Activated naive CD4-positive, alpha-beta T cell treated with anti-CD3 and anti-CD28 coated beads, Interleukin-2, amount 50 U/mL, for 24 hours (primary cell): ENCODE data around the gene DPF3.

Experiments
- H3K27ac Mint-ChIP-seq: one replicate; pipeline ENCODE4 v1.8.0; 2021; ENCODE audit warnings: mild to moderate bottlenecking, mixed read lengths
- H3K27me3 Mint-ChIP-seq: one replicate; pipeline ENCODE4 v1.8.0; 2021; ENCODE audit warnings: mixed read lengths
- H3K36me3 Mint-ChIP-seq: one replicate; pipeline ENCODE4 v1.8.0; 2021; ENCODE audit warnings: mixed read lengths
- H3K4me1 Mint-ChIP-seq: one replicate; pipeline ENCODE4 v1.8.0; 2021; ENCODE audit warnings: mixed read lengths
- H3K4me3 Mint-ChIP-seq: one replicate; pipeline ENCODE4 v1.8.0; 2021; ENCODE audit warnings: mild to moderate bottlenecking, mixed read lengths
- H3K9me3 Mint-ChIP-seq: one replicate; pipeline ENCODE4 v1.8.0; 2021; ENCODE audit warnings: mixed read lengths

DPF3 gene

GRCh38 chr14:72680853-72681640 lies 212.9 kb downstream of the DPF3 start:
- Mint-ChIP-seq H3K4me3 (no peak overlapping the region), H3K4me1 (no peaks in the 10 kb centered on the region), H3K9me3 (no peaks in the 10 kb centered on the region), H3K27me3 (peaks cover 1% of the 10 kb centered on the region), H3K27ac (no peak overlapping the region), H3K36me3 (peaks cover 1% of the 10 kb centered on the region)

- H3K27me3 Mint-ChIP-seq = peaks cover 1% of the 10 kb centered on the region
- H3K9me3 Mint-ChIP-seq = no peaks in the 10 kb centered on the region
- no peaks in the 10 kb centered on the region for H3K36me3 Mint-ChIP-seq
- no peaks in the 10 kb centered on the region for H3K4me1 Mint-ChIP-seq
- no peak overlapping the region for H3K4me3 Mint-ChIP-seq
- H3K27ac Mint-ChIP-seq = no peak overlapping the region
Measured at GRCh38 chr14:72679536-72680151, 214.3 kb downstream of the DPF3 start.

DNA sequence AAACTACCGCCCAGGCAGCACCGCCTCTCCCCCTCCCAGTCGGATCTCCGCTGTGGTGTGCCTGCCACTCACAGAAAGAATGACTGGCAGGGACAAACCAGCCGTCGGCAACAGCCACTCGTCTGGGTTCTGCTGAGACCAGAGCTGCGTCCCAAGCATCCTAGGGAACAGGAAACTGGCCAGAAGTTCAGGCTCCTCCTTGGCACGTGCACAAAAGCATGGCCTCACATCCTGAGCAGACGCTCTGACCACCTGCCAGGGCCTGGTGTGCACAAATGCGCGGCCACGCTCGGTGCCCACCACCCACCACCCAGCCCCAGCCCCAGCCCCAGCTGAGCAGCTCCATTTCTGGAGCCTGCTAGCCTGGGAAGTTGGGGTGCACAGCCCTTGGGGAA lies 214.8 kb downstream of the DPF3 start:
- no peaks in the 10 kb centered on the region for H3K4me1 Mint-ChIP-seq
- peaks cover 1% of the 10 kb centered on the region for H3K27me3 Mint-ChIP-seq
- no peaks in the 10 kb centered on the region for H3K9me3 Mint-ChIP-seq
- H3K36me3 Mint-ChIP-seq = no peaks in the 10 kb centered on the region
- no peak overlapping the region for H3K4me3 Mint-ChIP-seq
- no peak overlapping the region for H3K27ac Mint-ChIP-seq

- no peak overlapping the region for H3K4me3 Mint-ChIP-seq
- H3K4me1 Mint-ChIP-seq = no peaks in the 10 kb centered on the region
- H3K27ac Mint-ChIP-seq = no peak overlapping the region
- H3K27me3 Mint-ChIP-seq = peaks cover 1% of the 10 kb centered on the region
- no peaks in the 10 kb centered on the region for H3K36me3 Mint-ChIP-seq
- no peaks in the 10 kb centered on the region for H3K9me3 Mint-ChIP-seq
Measured at GRCh38 chr14:72678356-72678755, 215.5 kb downstream of the DPF3 start.

DNA sequence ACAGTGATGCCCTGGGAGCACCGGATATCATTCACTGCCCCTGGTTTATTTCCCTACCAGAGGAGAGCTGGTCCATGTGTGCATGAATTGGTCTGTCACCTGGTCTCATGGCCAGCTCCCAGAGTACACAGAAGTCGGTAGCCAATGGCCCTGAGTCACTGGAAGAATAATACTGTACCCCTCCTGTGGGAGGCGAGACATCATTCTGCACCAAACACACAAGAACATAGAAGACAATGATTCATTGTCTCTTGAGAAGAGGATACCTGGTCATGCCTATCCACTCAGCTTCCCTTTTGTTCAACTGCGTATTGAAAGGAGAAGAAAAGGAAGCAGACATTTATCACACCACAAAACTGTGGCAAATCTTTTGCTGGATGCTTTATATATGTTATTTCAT lies 216.2 kb downstream of the DPF3 start:
- H3K36me3 Mint-ChIP-seq = no peaks in the 10 kb centered on the region
- no peak overlapping the region for H3K4me3 Mint-ChIP-seq
- no peaks in the 10 kb centered on the region for H3K4me1 Mint-ChIP-seq
- no peak overlapping the region for H3K27ac Mint-ChIP-seq
- peaks cover 1% of the 10 kb centered on the region for H3K27me3 Mint-ChIP-seq
- H3K9me3 Mint-ChIP-seq = no peaks in the 10 kb centered on the region

DNA sequence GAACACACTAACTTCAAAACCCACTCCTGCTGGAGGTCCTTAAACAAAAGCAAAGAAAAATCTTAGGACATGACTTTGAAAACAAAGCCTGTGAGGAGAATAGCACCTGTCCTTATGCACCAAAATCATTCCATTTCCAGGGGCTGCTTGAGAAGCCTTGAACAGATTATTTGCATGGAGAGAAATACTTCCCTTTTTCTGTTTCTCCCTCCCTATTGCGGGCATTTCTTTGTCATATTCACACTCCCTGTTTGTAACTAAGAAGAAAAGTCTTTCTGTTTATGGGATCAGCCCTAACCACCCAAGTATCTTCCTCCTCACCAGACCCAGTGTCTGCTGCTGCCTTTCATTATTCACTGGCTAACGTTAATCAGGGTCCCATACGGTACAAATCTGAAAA lies 218.8 kb downstream of the DPF3 start:
- peaks cover 4% of the 10 kb centered on the region for H3K27me3 Mint-ChIP-seq
- peaks cover under 1% of the 10 kb centered on the region for H3K4me1 Mint-ChIP-seq
- peaks cover under 1% of the 10 kb centered on the region for H3K36me3 Mint-ChIP-seq
- no peaks in the 10 kb centered on the region for H3K9me3 Mint-ChIP-seq
- no peak overlapping the region for H3K27ac Mint-ChIP-seq
- no peak overlapping the region for H3K4me3 Mint-ChIP-seq

GRCh38 chr14:72673179-72673578 lies 220.7 kb downstream of the DPF3 start:
- H3K27ac Mint-ChIP-seq = no peak overlapping the region
- H3K4me3 Mint-ChIP-seq = no peak overlapping the region
- H3K4me1 Mint-ChIP-seq = peaks cover 3% of the 10 kb centered on the region
- H3K9me3 Mint-ChIP-seq = no peaks in the 10 kb centered on the region
- peaks cover 4% of the 10 kb centered on the region for H3K36me3 Mint-ChIP-seq
- peaks cover 11% of the 10 kb centered on the region for H3K27me3 Mint-ChIP-seq

DNA sequence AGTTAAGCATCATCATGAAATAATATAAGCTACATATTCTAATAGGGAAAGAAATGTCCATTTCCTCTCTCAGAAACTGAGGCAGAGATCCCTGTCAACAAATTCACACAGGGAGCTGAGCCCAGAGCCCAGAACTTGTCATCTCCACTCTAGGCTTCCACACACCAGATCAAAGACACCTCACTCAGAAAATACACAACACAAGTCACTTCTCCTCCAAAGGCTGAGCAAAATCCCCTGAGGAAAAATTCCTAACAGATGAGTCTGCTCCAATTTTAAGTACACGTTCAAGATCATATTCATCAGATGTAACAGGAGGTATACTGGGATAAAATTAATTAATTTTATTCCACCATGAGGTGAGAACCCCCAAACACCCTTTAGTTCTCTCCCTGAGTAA lies 227.3 kb downstream of the DPF3 start:
- Mint-ChIP-seq H3K27me3 (peaks cover 11% of the 10 kb centered on the region), H3K4me1 (peaks cover 3% of the 10 kb centered on the region), H3K36me3 (peaks cover 4% of the 10 kb centered on the region), H3K27ac (no peak overlapping the region), H3K4me3 (no peak overlapping the region), H3K9me3 (no peaks in the 10 kb centered on the region)

GRCh38 chr14:72665259-72665658 lies 228.6 kb downstream of the DPF3 start:
- Mint-ChIP-seq H3K9me3 (no peaks in the 10 kb centered on the region), H3K27me3 (peaks cover 8% of the 10 kb centered on the region), H3K36me3 (peaks cover 4% of the 10 kb centered on the region), H3K4me3 (no peak overlapping the region), H3K27ac (no peak overlapping the region), H3K4me1 (peaks cover 3% of the 10 kb centered on the region)

GRCh38 chr14:72664651-72665050 lies 229.2 kb downstream of the DPF3 start:
- Mint-ChIP-seq H3K27ac (no peak overlapping the region), H3K36me3 (peaks cover 1% of the 10 kb centered on the region), H3K4me3 (no peak overlapping the region), H3K9me3 (no peaks in the 10 kb centered on the region), H3K27me3 (peaks cover 2% of the 10 kb centered on the region), H3K4me1 (no peaks in the 10 kb centered on the region)

GRCh38 chr14:72663956-72664650 lies 229.8 kb downstream of the DPF3 start:
- no peak overlapping the region for H3K4me3 Mint-ChIP-seq
- H3K4me1 Mint-ChIP-seq = no peaks in the 10 kb centered on the region
- H3K27me3 Mint-ChIP-seq = peaks cover under 1% of the 10 kb centered on the region
- no peaks in the 10 kb centered on the region for H3K36me3 Mint-ChIP-seq
- H3K9me3 Mint-ChIP-seq = no peaks in the 10 kb centered on the region
- H3K27ac Mint-ChIP-seq = no peak overlapping the region

DNA sequence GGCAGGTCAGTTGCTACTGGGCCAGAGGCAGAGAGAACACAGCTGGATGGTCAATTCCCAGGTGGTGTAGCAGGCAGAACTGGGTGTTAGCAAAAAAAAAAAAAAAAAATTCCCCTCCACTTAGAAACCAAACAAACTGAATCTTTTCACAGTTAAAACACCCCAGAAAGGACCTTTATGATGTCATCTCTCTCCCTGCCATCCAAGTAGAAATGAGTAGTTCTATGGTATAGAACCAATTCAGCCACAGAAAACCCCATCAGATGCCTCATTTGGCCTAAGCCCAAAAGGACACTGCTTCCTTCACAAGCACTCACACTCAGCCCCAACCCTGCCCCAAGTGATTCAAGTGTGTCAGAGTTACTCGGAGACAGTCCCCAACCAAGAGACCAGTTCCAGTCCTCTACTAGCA lies 230.8 kb downstream of the DPF3 start:
- Mint-ChIP-seq H3K27ac (no peak overlapping the region), H3K4me1 (no peaks in the 10 kb centered on the region), H3K9me3 (no peaks in the 10 kb centered on the region), H3K36me3 (no peaks in the 10 kb centered on the region), H3K4me3 (no peak overlapping the region), H3K27me3 (no peaks in the 10 kb centered on the region)

GRCh38 chr14:72662214-72662613 lies 231.7 kb downstream of the DPF3 start:
- Mint-ChIP-seq H3K4me3 (no peak overlapping the region), H3K27ac (no peak overlapping the region), H3K36me3 (no peaks in the 10 kb centered on the region), H3K4me1 (no peaks in the 10 kb centered on the region), H3K9me3 (no peaks in the 10 kb centered on the region), H3K27me3 (no peaks in the 10 kb centered on the region)

DNA sequence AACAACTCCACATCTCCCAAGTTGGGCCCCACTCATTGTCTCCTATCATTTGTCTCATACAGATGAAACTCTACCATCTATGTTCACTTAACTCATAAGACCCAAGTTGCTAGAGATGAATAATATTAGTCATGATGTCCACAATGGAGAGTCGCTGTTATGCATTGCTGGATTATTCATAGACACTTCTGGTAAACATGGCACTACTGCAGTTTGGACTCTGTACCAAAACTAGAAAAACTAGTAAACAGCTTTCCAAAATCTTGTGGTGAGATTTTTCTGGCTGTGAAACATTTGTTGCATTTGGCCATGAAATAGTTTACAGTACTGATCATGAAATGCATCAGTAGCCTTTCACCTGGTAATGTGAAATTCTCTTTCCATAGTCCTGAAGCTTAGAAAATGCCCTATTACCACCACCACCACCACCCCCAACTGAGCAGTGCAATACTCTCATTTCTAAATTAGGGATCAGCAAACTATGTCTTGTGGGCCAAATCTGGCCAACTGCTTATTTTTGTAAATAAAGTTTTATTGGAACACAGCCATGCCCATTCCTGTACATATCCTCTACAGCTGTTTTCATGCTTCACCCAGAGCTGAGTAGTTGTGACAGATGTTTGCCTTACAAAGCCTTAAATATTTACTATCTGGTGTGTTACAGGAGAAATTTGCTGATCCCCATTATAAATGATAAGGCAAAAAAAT lies 236.5 kb downstream of the DPF3 start:
- no peak overlapping the region for H3K4me3 Mint-ChIP-seq
- no peaks in the 10 kb centered on the region for H3K36me3 Mint-ChIP-seq
- H3K27ac Mint-ChIP-seq = no peak overlapping the region
- H3K9me3 Mint-ChIP-seq = no peaks in the 10 kb centered on the region
- H3K27me3 Mint-ChIP-seq = no peaks in the 10 kb centered on the region
- H3K4me1 Mint-ChIP-seq = no peaks in the 10 kb centered on the region

- Mint-ChIP-seq H3K4me3 (no peak overlapping the region), H3K9me3 (no peaks in the 10 kb centered on the region), H3K27ac (no peak overlapping the region), H3K4me1 (no peaks in the 10 kb centered on the region), H3K36me3 (no peaks in the 10 kb centered on the region), H3K27me3 (peaks cover 1% of the 10 kb centered on the region)
Measured at GRCh38 chr14:72653026-72653425, 240.9 kb downstream of the DPF3 start.

DNA sequence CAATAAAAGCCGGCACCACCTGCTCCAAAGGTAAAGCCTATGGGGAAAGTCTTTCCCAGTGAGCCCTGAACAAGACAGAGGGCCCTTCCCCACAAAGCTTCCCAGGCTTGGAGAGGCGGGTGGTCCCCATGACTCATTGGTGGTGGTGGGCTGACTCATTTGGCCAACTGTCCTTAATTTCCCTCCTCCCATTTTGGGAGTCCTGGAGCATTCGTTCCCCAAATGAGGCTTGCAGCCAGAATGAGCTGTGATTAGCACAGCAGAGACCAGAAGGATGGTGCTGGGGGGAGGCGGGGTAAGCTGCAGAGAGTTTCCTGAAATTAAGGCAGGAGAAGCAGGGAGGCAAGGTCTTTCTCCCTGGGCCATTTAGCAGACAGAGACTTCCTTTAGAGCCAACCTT lies 241.7 kb downstream of the DPF3 start:
- Mint-ChIP-seq H3K4me3 (no peak overlapping the region), H3K36me3 (no peaks in the 10 kb centered on the region), H3K9me3 (no peaks in the 10 kb centered on the region), H3K27ac (no peak overlapping the region), H3K27me3 (peaks cover 1% of the 10 kb centered on the region), H3K4me1 (no peaks in the 10 kb centered on the region)
